Hepatic stellate cell (primary cell): Measurements from ENCODE around the gene ITIH4.

Experiments
- DNase-seq: peaks from one replicate; pipeline ENCODE4 v3.0.0; 2011; ENCODE audit warnings: low spot score

Gene ITIH4

DNA sequence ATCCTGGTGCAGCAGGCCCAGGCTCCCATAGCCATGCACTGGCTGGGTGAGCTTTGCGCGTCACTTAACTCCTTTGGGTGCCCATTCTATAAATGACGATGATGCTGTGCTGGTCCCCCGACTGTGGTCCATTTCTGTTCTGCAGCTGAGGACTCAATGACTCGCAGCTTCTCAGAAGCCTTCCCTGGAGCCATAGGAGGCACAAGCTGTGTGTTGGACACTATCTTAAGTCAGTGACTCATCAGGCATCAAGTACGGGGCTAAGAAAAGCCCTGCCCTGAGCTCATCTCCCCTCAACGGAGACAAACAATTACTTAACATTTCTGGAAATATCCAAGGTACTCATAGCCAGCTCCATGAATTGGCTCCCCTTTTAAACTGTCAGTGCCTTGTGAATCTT, 18.1 kb upstream of the ITIH4 start:
- DNase-seq: peak; percentile 68

- DNase-seq: no peak
Observed at GRCh38 chr3:52847726-52848125, 17.3 kb upstream of the ITIH4 start.

DNA sequence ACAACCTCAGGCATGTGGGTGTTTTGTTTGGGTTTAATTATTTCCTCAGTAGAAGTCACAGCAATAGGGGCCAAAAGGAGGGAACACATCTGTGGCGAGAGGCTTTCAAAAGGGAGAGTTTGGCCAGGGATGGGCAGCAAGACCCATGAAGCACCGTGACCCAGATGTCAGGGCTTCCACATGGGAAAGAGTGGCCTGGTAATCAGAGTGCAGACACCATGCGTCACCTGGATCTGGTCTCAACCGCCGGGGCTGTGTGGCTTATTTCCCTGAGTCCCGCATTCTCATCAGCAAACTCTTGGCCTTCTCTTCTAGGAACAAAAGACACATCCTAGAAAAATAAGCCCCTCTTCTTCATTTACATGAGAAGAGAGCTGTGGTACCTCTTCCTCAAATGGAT, 16.8 kb upstream of the ITIH4 start:
- no peak for DNase-seq

DNA sequence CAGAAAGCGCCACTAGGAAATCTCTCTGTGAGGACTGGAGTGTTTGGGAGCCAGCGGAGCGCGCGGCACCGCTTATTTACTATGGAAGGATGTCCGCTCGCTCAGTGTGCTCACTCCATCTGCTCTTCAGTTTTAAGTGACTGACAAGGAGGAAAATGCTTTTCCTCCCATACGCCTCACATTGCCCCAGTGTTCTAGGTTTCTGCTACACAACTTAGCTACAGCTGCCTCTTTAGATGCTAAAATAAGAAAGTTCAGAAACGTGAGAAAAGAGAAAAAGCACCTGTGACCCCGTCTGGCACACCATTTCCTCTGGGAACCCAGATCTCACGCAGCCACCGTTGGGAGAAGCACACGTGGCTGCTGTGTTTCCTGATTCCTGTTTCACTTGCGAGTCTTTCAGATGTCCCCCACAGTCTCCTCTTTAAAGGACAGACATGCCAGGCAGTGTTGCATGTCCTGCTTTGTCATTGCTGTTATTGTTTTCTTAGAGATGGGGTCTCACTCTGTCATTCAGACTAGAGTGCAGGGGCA, 16.0 kb upstream of the ITIH4 start:
- no peak for DNase-seq

DNA sequence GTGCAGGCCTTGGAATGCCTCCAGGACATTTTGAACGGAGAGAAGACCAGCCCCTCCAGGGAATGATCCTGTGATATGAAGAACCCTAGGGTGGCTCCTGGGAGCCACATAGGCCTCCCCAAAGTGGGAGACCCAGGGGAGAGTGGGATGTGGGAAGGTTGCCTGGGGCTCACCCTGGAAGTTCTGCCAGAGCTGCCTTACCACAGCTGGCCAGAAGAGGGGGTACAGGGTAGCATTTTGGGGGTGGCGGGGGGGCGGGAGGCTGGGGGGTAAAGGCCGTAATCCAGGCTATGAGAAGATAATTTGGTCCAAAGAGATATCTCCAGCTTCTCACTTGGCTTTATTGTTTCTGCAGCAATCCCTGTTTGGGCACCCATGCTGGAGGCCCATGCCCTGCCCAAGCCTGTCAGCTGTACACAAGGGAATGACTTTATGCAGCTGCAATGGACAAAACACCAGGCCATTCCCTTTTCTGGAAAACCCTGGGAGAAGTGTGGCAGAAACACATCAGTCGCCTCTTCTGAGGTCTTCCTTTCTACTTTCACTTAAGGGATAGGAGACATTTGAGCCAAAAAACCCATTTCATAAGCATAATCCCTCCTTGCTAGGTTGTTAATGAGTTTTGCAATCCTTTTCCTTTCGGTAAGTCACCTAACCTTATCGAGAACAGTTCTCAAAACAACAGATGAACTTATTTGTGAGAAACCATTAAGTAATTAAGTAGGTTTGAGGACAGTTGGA, 15.4 kb upstream of the ITIH4 start:
- peak; percentile 48 for DNase-seq

GRCh38 chr3:52845157-52845556, 14.7 kb upstream of the ITIH4 start:
- DNase-seq: peak; percentile 79

- no peak for DNase-seq
Observed at GRCh38 chr3:52844290-52844975, 14.0 kb upstream of the ITIH4 start.

GRCh38 chr3:52843881-52844280, 13.4 kb upstream of the ITIH4 start:
- DNase-seq: no peak

GRCh38 chr3:52843108-52843865, 12.8 kb upstream of the ITIH4 start:
- no peak for DNase-seq

GRCh38 chr3:52842424-52842823, 12.0 kb upstream of the ITIH4 start:
- no peak for DNase-seq

- no peak for DNase-seq
Observed at GRCh38 chr3:52841981-52842340, 11.5 kb upstream of the ITIH4 start.

DNA sequence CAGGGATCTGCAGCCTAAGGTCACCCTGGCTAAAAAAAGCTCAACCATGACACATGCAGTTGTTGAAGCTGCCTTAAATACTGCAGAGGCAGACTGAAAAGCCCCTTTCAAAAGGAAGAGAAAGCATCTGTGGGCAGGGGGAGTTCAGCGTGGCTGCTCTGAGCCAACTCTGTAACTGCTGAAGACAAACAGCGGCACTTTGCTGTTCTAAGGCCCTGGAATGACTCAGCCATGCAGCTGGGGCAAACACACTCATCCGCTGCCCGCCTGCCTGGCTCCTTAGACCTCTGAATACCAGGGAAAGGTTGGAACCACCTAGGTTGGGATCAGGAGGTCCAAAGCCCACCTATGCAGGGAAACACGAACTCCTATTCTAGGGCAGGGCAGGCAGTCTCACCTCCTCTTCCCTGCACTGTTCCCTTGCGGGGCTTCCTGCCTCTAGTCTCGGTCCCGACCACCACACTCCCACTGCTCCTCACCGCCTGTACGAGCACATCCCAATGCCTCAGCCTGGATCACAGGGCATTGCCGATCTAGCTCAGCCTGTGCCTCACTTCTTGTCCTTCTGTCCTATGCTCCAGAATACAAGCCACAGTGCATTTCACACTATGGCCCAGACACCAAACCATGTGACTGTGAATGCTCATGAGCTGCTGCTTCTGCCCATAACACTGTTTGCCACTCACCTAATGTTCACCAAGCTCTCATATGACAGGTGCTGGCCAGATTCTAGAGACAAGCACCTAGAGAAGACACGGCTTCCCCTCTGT, 10.9 kb upstream of the ITIH4 start:
- no peak for DNase-seq

- no peak for DNase-seq
Observed at GRCh38 chr3:52839892-52840545, 9.5 kb upstream of the ITIH4 start.

DNA sequence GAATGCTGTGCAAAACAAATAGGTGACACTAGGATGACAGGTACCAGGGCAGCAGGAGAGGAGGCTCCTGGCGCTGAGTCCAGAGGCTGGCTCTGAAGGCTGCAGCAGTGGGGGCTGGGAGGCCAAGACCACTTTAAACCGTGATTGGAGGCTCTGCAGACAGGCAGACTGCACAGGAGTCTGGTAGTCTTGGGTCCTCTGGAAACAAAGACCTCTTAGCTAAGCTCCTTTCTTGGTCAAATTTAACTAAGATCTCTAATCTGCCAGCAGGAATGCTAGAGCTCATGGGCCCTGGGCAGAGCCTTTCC, 8.8 kb upstream of the ITIH4 start:
- no peak for DNase-seq

DNA sequence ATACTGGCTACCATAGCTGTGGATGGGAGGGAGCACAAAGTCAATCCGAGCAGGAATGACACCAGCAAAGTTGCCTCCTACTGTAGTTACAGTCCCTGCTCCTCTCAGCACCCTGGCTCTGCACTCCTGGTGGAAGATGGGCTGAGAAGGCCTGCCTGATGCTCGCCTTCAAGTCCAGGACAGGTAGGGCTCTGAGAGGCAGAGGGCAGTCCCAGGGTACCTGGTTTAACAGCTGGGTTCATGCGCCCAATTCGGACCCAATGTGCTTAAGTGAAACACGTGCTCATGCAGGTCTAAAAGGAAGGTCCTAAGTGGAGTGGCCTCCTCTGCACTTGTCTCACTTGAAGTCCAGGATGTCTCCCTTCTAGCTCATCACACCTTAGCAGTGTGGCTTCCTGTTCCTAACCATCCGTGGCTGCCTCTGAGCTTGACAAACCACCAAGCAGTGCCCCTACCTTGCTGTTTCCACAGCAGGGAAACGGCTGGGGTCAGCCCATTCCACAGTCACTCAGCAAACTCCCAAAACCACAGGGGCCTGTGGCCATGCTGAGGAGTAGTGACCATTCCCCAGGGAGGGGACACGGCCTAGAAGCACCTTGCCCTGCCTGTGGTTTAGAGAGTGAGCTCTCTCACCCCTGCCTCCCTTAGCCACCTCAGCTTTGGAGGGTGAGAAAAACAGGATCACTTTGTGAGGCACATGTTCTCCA, 8.2 kb upstream of the ITIH4 start:
- DNase-seq: no peak

- DNase-seq: no peak
Observed at GRCh38 chr3:52836986-52837385, 6.5 kb upstream of the ITIH4 start.

GRCh38 chr3:52836471-52836845, 6.0 kb upstream of the ITIH4 start:
- DNase-seq: no peak

- no peak for DNase-seq
Observed at GRCh38 chr3:52835766-52836470, 5.4 kb upstream of the ITIH4 start.

- peak; percentile 72 for DNase-seq
Observed at GRCh38 chr3:52834871-52835501, 4.5 kb upstream of the ITIH4 start, which contains the start of gene MUSTN1. MUSTN1 (minus strand) TSS chr3:52835019; CDS start chr3:52834948, 71 bp downstream.

GRCh38 chr3:52833202-52833601, 2.7 kb upstream of the ITIH4 start:
- no peak for DNase-seq
